Measurements from ENCODE around the gene ANTXR1. TPM values are rescaled to one million over a fixed set of nuclear protein-coding genes. Genes with fewer than 3 reads are reported as not detected.

ANTXR1 gene
- total RNA-seq, 1 donor from 2014 or later, result 144 TPM

- H3K9me3 Mint-ChIP-seq, result peaks cover 9% of the 10 kb centered on the region
- H3K4me3 Mint-ChIP-seq, result no peak overlapping the region
- peaks cover 27% of the 10 kb centered on the region for H3K36me3 Mint-ChIP-seq
- peaks cover under 1% of the 10 kb centered on the region for H3K4me1 Mint-ChIP-seq
- no peaks in the 10 kb centered on the region for H3K27me3 Mint-ChIP-seq (ENCODE audit: low read depth)
- no peak for DNase-seq (ENCODE audit: low spot score in 2 of 2, unreplicated experiment in 2 of 2)
- no peak overlapping the region for H3K27ac Mint-ChIP-seq
- no peak for TF ChIP-seq CTCF (IDR thresholded peaks at IDR 0.05; ENCODE audit: unreplicated experiment)
These were observed 195.1 kb downstream of the ANTXR1 start for GRCh38 chr2:69208023-69208595.

- Mint-ChIP-seq H3K27ac (no peak overlapping the region), H3K9me3 (peaks cover 9% of the 10 kb centered on the region), H3K4me3 (no peak overlapping the region), H3K27me3 (ENCODE audit: low read depth) (no peaks in the 10 kb centered on the region), H3K36me3 (peaks cover 26% of the 10 kb centered on the region), H3K4me1 (peaks cover 3% of the 10 kb centered on the region)
- DNase-seq (ENCODE audit: low spot score in 2 of 2, unreplicated experiment in 2 of 2), result no peak
- TF ChIP-seq CTCF (IDR thresholded peaks at IDR 0.05; ENCODE audit: unreplicated experiment), result no peak
These were observed 196.5 kb downstream of the ANTXR1 start for GRCh38 chr2:69209482-69209881.

- peaks cover 9% of the 10 kb centered on the region for H3K4me1 Mint-ChIP-seq
- DNase-seq (ENCODE audit: low spot score in 2 of 2, unreplicated experiment in 2 of 2), result no peak
- H3K27me3 Mint-ChIP-seq (ENCODE audit: low read depth), result no peaks in the 10 kb centered on the region
- no peak overlapping the region for H3K27ac Mint-ChIP-seq
- no peak overlapping the region for H3K4me3 Mint-ChIP-seq
- H3K36me3 Mint-ChIP-seq, result peaks cover 27% of the 10 kb centered on the region
- no peak for TF ChIP-seq CTCF (IDR thresholded peaks at IDR 0.05; ENCODE audit: unreplicated experiment)
- H3K9me3 Mint-ChIP-seq, result peaks cover 9% of the 10 kb centered on the region
These were observed 197.4 kb downstream of the ANTXR1 start for GRCh38 chr2:69210385-69210784.

GRCh38 chr2:69211048-69211447, 198.1 kb downstream of the ANTXR1 start:
- peaks cover 9% of the 10 kb centered on the region for H3K9me3 Mint-ChIP-seq
- no peaks in the 10 kb centered on the region for H3K27me3 Mint-ChIP-seq (ENCODE audit: low read depth)
- peaks cover 14% of the 10 kb centered on the region for H3K4me1 Mint-ChIP-seq
- no peak overlapping the region for H3K4me3 Mint-ChIP-seq
- H3K27ac Mint-ChIP-seq, result no peak overlapping the region
- TF ChIP-seq CTCF (IDR thresholded peaks at IDR 0.05; ENCODE audit: unreplicated experiment), result no peak
- DNase-seq (ENCODE audit: low spot score in 2 of 2, unreplicated experiment in 2 of 2), result no peak
- peaks cover 27% of the 10 kb centered on the region for H3K36me3 Mint-ChIP-seq

GRCh38 chr2:69211686-69212085, 198.7 kb downstream of the ANTXR1 start:
- H3K27ac Mint-ChIP-seq, result no peak overlapping the region
- TF ChIP-seq CTCF (IDR thresholded peaks at IDR 0.05; ENCODE audit: unreplicated experiment), result no peak
- no peak overlapping the region for H3K4me3 Mint-ChIP-seq
- no peaks in the 10 kb centered on the region for H3K27me3 Mint-ChIP-seq (ENCODE audit: low read depth)
- peaks cover 17% of the 10 kb centered on the region for H3K4me1 Mint-ChIP-seq
- H3K9me3 Mint-ChIP-seq, result peaks cover 9% of the 10 kb centered on the region
- peaks cover 24% of the 10 kb centered on the region for H3K36me3 Mint-ChIP-seq
- no peak for DNase-seq (ENCODE audit: low spot score in 2 of 2, unreplicated experiment in 2 of 2)
